GM13977 (cell line): ENCODE data around the gene PDE6H.
A peak's percentile ranks its signal among the peaks of the same experiment; 100 is the strongest.

Experiments
- DNase-seq: peaks from one replicate; pipeline ENCODE4 v3.0.0; 2012; ENCODE audit warnings: low spot score
- CTCF ChIP-seq: IDR thresholded peaks from 2 replicates; pipeline ENCODE4 v1.5.1; 2012; ENCODE audit warnings: mild to moderate bottlenecking, control low read depth; ENCODE audit not compliant: insufficient read depth; ENCODE audit errors: extremely low read depth, missing control alignments
- in situ Hi-C: fragments of 300-500 bp; cut with MboI; formaldehyde crosslinking; loops from one replicate; pipeline ENCODE4 v1.12.0; 2022; ENCODE audit warnings: low sequenced_read_pairs, low pct_unique_long_range_greater_than_20kb, mixed read lengths, inconsistent platforms; ENCODE audit not compliant: unreplicated experiment

PDE6H gene

GRCh38 chr12:14959916-14960496 lies 12.8 kb upstream of the PDE6H start:
- no peak for DNase-seq
- in situ Hi-C loops = no loop called here
- no peak for TF ChIP-seq CTCF

GRCh38 chr12:14960548-14961465 lies 12.0 kb upstream of the PDE6H start:
- no peak for DNase-seq
- in situ Hi-C loops = no loop called here

GRCh38 chr12:14961466-14962152 lies 11.2 kb upstream of the PDE6H start, which contains the start of gene ARHGDIB:
Gene ARHGDIB, minus strand, starts transcription at chr12:14961601. Its CDS starts 10,889 bp downstream, at chr12:14950712.
- in situ Hi-C loops = no loop called here
- DNase-seq = peak; percentile 38
- no peak for TF ChIP-seq CTCF

More at GRCh38 chr12:14960548-14961465, 12.0 kb upstream of the PDE6H start:
- TF ChIP-seq CTCF = no peak

- in situ Hi-C loops = no loop called here
Measured at GRCh38 chr12:14962153-14962539, 10.7 kb upstream of the PDE6H start.

GRCh38 chr12:14962797-14963196 lies 10.0 kb upstream of the PDE6H start:
- TF ChIP-seq CTCF = no peak
- DNase-seq = no peak
- in situ Hi-C loops = no loop called here

More at GRCh38 chr12:14962153-14962539, 10.7 kb upstream of the PDE6H start:
- no peak for DNase-seq
- no peak for TF ChIP-seq CTCF

GRCh38 chr12:14963520-14963919 lies 9.3 kb upstream of the PDE6H start:
- DNase-seq = no peak
- in situ Hi-C loops = no loop called here
- no peak for TF ChIP-seq CTCF
